HepG2 (cell line): Measurements from ENCODE around the gene LINGO1. TPM values are rescaled to one million over a fixed set of nuclear protein-coding genes. Genes with fewer than 3 reads are reported as not detected.

ENCODE experiments used
- ATAC-seq: fragments of 200-7000 bp; cut with Tn5 transposase; 3 replicates; pipeline ENCODE4 v1.9.1; 2020; ENCODE audit warnings: mild to moderate bottlenecking, moderate library complexity
- BruUV-seq: library from RNA; stranded (reverse); fragments of 400-500 nt; replicated peaks from 2 replicates; lab custom pipeline; 2021; lab: Mats Ljungman, UMichigan
- CTCF ChIA-PET: fragments of 300-600 bp; formaldehyde crosslinking; extraction: SDS; loops from one replicate; lab custom pipeline; 2021; ENCODE audit warnings: low total read pairs, inconsistent platforms, low intra/inter-chr PET ratio; lab: Yijun Ruan, JAX
- POLR2A ChIA-PET: fragments of 350-600 bp; sonication (Branson Sonifier 250); formaldehyde crosslinking; loops from one replicate; lab custom pipeline; 2020; ENCODE audit warnings: antibody characterized with exemption, inconsistent platforms; lab: Yijun Ruan, JAX
- DNase-seq: peaks from one replicate; pipeline ENCODE4 v3.0.0-alpha.2; 2015; ENCODE audit warnings: low spot score
- FAIRE-seq: peaks from 3 replicates; lab custom pipeline; 2011; peaks lifted over from hg19 to GRCh38; lab: Jason Lieb, UNC
- H2AFZ ChIP-seq: one replicate; pipeline ENCODE4 v1.6.1; 2011; ENCODE audit warnings: low read length, inconsistent platforms
- H3K27ac ChIP-seq: fragments of 300-600 bp; 3 replicates; pipeline ENCODE4 v1.8.0; 2011; ENCODE audit warnings: mixed run types, mild to moderate bottlenecking, mixed read lengths, low read length, inconsistent platforms; ENCODE audit not compliant: insufficient read depth; ENCODE audit errors: extremely low read length
- H3K27me3 ChIP-seq, 2 experiments: fragments of 200-600 bp in 1 of 2; 2 replicates in 1 of 2; 3 replicates in 1 of 2; pipeline versions ENCODE4 v1.6.0 to v1.8.0; 2011; ENCODE audit warnings: low read length in 2 of 2, mild to moderate bottlenecking in 2 of 2, moderate library complexity in 2 of 2, inconsistent platforms in 1 of 2; ENCODE audit not compliant: insufficient read depth in 2 of 2, control insufficient read depth in 1 of 2
- H3K36me3 ChIP-seq, 2 experiments: fragments of 200-600 bp in 1 of 2; replicated peaks in 1 of 2; 2 replicates in 1 of 2; 3 replicates in 1 of 2; pipeline versions ENCODE4 v1.5.1 to v1.8.0; 2011; ENCODE audit warnings: low read length in 2 of 2, inconsistent platforms in 1 of 2; ENCODE audit not compliant: insufficient read depth in 2 of 2, control insufficient read depth in 1 of 2
- H3K4me1 ChIP-seq: 2 replicates; pipeline ENCODE4 v1.5.1; 2012; ENCODE audit warnings: low read length, inconsistent platforms; ENCODE audit not compliant: insufficient read depth
- H3K4me2 ChIP-seq: 2 replicates; pipeline ENCODE4 v1.6.0; 2011; ENCODE audit warnings: low read depth, low read length, inconsistent platforms
- H3K4me3 ChIP-seq, 3 experiments: fragments of 200-600 bp in 1 of 3; sonication (generic), shearing (Covaris generic) in 1 of 3; replicated peaks in 1 of 3; 2 replicates each; pipeline ENCODE4 v1.5.1; 2011 to 2016; ENCODE audit warnings: low read length in 3 of 3, inconsistent platforms in 2 of 3, low read depth in 2 of 3, mild to moderate bottlenecking in 2 of 3, control low read depth in 1 of 3, mixed read lengths in 1 of 3; ENCODE audit not compliant: insufficient read depth in 1 of 3
- H3K79me2 ChIP-seq: one replicate; pipeline ENCODE4 v1.6.1; 2011; ENCODE audit warnings: low read length, inconsistent platforms; ENCODE audit not compliant: insufficient read depth
- H3K9ac ChIP-seq: 2 replicates; pipeline ENCODE4 v1.6.0; 2011; ENCODE audit warnings: mild to moderate bottlenecking, low read depth, low read length, inconsistent platforms; ENCODE audit not compliant: insufficient read depth
- H3K9me3 ChIP-seq: 2 replicates; pipeline ENCODE4 v1.5.1; 2012; ENCODE audit warnings: mild to moderate bottlenecking, low read length
- H4K20me1 ChIP-seq: 2 replicates; pipeline ENCODE4 v1.6.0; 2011; ENCODE audit warnings: inconsistent platforms, mild to moderate bottlenecking, low read length, moderate library complexity; ENCODE audit not compliant: insufficient read depth
- KDM6A ChIP-seq: IDR thresholded peaks from 2 replicates; pipeline ENCODE4 v1.6.1; 2016; ENCODE audit warnings: low read depth
- SSRP1 ChIP-seq: IDR thresholded peaks from 2 replicates; pipeline ENCODE4 v1.6.1; 2016; ENCODE audit warnings: control low read depth
- TAF1 ChIP-seq: sonication (generic); formaldehyde crosslinking; IDR thresholded peaks from 2 replicates; pipeline ENCODE4 v1.4.0; 2020; ENCODE audit warnings: missing genetic modification reagents
- ZBTB46 ChIP-seq: sonication (generic); formaldehyde crosslinking; IDR thresholded peaks from 2 replicates; pipeline ENCODE4 v1.4.0; 2020; ENCODE audit warnings: mild to moderate bottlenecking, missing genetic modification reagents, borderline replicate concordance
- ZNF282 ChIP-seq: fragments of 450-650 bp; IDR thresholded peaks from 2 replicates; pipeline ENCODE4 v1.6.1; 2018; ENCODE audit not compliant: partially characterized antibody
- ZNF546 ChIP-seq: sonication (generic); formaldehyde crosslinking; conservative IDR thresholded peaks from 2 replicates; pipeline ENCODE4 v1.8.1; 2023; ENCODE audit warnings: mild to moderate bottlenecking, missing genetic modification reagents
- ZNF724P ChIP-seq: sonication (generic); formaldehyde crosslinking; IDR thresholded peaks from 2 replicates; pipeline ENCODE4 v1.8.0; 2022; ENCODE audit warnings: missing genetic modification reagents, borderline replicate concordance
- ZZZ3 ChIP-seq: sonication (generic); formaldehyde crosslinking; IDR thresholded peaks from 2 replicates; pipeline ENCODE4 v1.4.0; 2020; ENCODE audit warnings: missing genetic modification reagents, mild to moderate bottlenecking, borderline replicate concordance
- WGBS: methylation state at CpG from one replicate; pipeline ENCODE4 v1.1.6; 2017; ENCODE audit warnings: low lambda C conversion rate; 5-methylcytosine and 5-hydroxymethylcytosine counted together
- in situ Hi-C: cut with HindIII; loops from 2 replicates; pipeline ENCODE4 v1.10.0; 2017; ENCODE audit warnings: low pct_unique_long_range_greater_than_20kb; ENCODE audit not compliant: extremely low pct_ligation_motif_present
- intact Hi-C: fragments of 100-400 bp; cut with micrococcal nuclease; formaldehyde crosslinking; loops from one replicate; pipeline ENCODE4 v1.10.0; 2022; ENCODE audit not compliant: unreplicated experiment
- polyA plus RNA-seq, 8 experiments: library from polyadenylated mRNA; depleted of rRNA in 3 of 8; stranded (reverse) in 7 of 8; unstranded in 1 of 8; fragments of >200 nt; fragmentation: Illumina TruSeq in 4 of 8; extraction: Trizol in 4 of 8; gene quantifications; 2 replicates each; pipeline versions ENCODE4 v1.2.1 to v1.2.3, GENCODE V29; 2011 to 2016; ENCODE audit warnings: low read depth in 4 of 8, missing spikeins in 1 of 8, mixed read lengths in 1 of 8; ENCODE audit not compliant: insufficient read depth in 1 of 8
- total RNA-seq, 5 experiments: library from RNA; depleted of rRNA; stranded (reverse); fragments of >200 nt; fragmentation: Illumina TruSeq; extraction: Trizol; gene quantifications; 2 replicates each; pipeline ENCODE4 v1.2.3, GENCODE V29; 2016; ENCODE audit warnings: low read depth in 1 of 5
- TF ChIP-seq, protein P1 (sequence below): sonication (generic); formaldehyde crosslinking; IDR thresholded peaks from 2 replicates; pipeline ENCODE4 v1.4.0; 2020; ENCODE audit warnings: missing genetic modification reagents, borderline replicate concordance

The LINGO1 gene
- total and polyA plus RNA-seq, 2 of the 13 experiments (the other 11 are each of a cell fraction or from before 2014, with no cell fraction given): 0.07 TPM; not detected in 1

DNA sequence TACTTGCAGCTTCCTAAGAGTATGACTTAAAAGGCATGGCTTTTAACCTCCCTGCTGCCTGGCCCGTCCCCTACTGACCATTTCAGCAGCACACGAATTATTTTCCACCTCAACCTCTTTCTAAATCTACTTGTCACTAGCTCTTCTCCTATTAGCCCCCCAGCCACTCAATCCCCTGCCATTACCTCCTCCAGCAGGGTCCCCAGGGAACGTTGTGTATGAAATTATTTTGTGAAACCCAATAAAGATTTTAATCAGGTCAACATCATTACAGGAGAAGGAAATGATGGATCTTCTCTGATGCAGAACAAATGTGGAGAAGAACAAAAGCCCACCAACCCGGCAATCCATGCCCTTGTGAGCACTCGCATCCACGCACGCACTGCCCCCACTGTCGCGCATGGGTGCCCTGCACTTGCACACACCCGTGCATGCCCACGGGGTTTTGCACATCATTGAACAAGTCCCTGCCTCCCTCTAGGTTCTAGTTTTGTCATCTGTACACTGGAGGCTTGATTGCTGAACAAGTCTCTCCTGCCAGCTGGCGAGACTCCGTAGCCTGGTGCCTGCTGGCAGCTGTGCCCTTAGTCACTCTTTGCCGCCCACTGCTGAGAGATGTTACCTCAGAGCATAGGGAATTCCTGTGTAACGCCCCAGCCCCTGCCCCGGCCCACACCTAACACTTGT is 51.6 kb downstream of the LINGO1 start:
- H3K4me2 ChIP-seq: no peak overlapping the region
- 53% methylated on average over 14 of the region's 16 CpGs for WGBS
- no peak for TF ChIP-seq TAF1 (CRISPR knock-in tag)
- TF ChIP-seq ZNF282: no peak
- no peak for TF ChIP-seq KDM6A (CRISPR knock-in tag)
- TF ChIP-seq, protein P1, sequence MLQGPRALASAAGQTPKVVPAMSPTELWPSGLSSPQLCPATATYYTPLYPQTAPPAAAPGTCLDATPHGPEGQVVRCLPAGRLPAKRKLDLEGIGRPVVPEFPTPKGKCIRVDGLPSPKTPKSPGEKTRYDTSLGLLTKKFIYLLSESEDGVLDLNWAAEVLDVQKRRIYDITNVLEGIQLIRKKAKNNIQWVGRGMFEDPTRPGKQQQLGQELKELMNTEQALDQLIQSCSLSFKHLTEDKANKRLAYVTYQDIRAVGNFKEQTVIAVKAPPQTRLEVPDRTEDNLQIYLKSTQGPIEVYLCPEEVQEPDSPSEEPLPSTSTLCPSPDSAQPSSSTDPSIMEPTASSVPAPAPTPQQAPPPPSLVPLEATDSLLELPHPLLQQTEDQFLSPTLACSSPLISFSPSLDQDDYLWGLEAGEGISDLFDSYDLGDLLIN (CRISPR knock-in tag): no peak
- no peak for TF ChIP-seq ZNF546 (CRISPR knock-in tag)
- no peak for TF ChIP-seq ZNF724P (CRISPR knock-in tag)
- no peak for TF ChIP-seq ZBTB46 (CRISPR knock-in tag)
- no peak for TF ChIP-seq ZZZ3
- TF ChIP-seq SSRP1 (CRISPR knock-in tag): no peak
- H3K79me2 ChIP-seq: no peaks in the 10 kb centered on the region
- no peaks in the 10 kb centered on the region for H3K36me3 ChIP-seq
- no peak overlapping the region for H3K27ac ChIP-seq
- no peak for DNase-seq
- no peak overlapping the region for H3K9ac ChIP-seq
- in situ Hi-C loops: no loop called here
- BruUV-seq: no TSS peak
- H3K27me3 ChIP-seq: peaks cover 3 to 64% of the 10 kb centered on the region in 2 experiments; a peak in 4 of 5 replicates
- intact Hi-C loops: no loop called here
- H3K9me3 ChIP-seq: no peaks in the 10 kb centered on the region
- no peak for FAIRE-seq
- peaks cover 9% of the 10 kb centered on the region for H3K4me1 ChIP-seq
- H3K4me3 ChIP-seq: no peak overlapping the region
- CTCF ChIA-PET: no interaction called here
- H4K20me1 ChIP-seq: no peaks in the 10 kb centered on the region
- ATAC-seq: no peak
- H2AFZ ChIP-seq: no peak overlapping the region
- POLR2A ChIA-PET: interaction anchor here (0.6 kb wide), 1 partner anchor 638 kb away, joined by 3 read pairs; no protein-coding TSS in a partner anchor
